ENCODE results near the gene ATP1B1.

DNA sequence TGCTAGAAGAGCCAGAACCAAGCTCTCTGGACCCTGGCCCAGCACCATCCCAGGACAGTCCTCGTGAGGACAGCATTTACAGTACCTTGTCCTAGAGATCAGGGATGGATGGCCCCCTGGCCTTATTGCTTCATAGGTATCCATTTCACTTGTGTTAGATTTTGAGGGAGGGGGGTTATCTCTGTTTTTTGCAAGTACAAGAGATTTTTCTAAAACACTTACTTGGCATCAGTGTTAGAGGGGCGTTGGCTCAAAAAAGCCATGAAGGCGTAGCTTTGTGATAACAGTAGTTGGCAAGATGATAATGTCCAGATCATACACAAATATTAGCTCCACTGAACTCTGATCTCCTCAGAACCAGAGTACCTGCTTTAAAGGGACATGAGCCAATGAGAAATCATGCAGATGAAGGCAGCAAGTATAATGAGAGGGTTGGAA is 5.8 kb upstream of the ATP1B1 start:
- no peak for TF ChIP-seq POLR2A (IDR thresholded peaks at IDR 0.05; ENCODE audit: low read length)
- no peak for TF ChIP-seq GATA1 (IDR thresholded peaks at IDR 0.05; ENCODE audit: low read depth, low read length)

Measured in erythroblast (primary cell).